Measurements from ENCODE around the gene COX5A. TPM values are rescaled to one million over a fixed set of nuclear protein-coding genes. Genes with fewer than 3 reads are reported as not detected.
"Not testable (repeated sequence)": the region's sequence is repeated elsewhere in the genome, so short reads cannot be mapped to it uniquely, and the experiment has no call there.

The COX5A gene
- total RNA-seq, 4 donors from 2014 or later, result 59.4 to 326 (median 195) TPM

GRCh38 chr15:74955017-74955416, 17.1 kb upstream of the COX5A start:
- Histone ChIP-seq H3K4me1 (peaks cover 0 to 41% (median 26%) of the 10 kb centered on the region in 4 donors), H3K9me3 (no peaks in the 10 kb centered on the region), H3K36me3 (no peaks in the 10 kb centered on the region), H3K4me3 (peak overlapping the region in 2 of 4 donors; percentile 61 to 73), H3K27me3 (no peaks in the 10 kb centered on the region), H3K27ac (no peak overlapping the region)
- no peak for DNase-seq
- TF ChIP-seq, protein P1, sequence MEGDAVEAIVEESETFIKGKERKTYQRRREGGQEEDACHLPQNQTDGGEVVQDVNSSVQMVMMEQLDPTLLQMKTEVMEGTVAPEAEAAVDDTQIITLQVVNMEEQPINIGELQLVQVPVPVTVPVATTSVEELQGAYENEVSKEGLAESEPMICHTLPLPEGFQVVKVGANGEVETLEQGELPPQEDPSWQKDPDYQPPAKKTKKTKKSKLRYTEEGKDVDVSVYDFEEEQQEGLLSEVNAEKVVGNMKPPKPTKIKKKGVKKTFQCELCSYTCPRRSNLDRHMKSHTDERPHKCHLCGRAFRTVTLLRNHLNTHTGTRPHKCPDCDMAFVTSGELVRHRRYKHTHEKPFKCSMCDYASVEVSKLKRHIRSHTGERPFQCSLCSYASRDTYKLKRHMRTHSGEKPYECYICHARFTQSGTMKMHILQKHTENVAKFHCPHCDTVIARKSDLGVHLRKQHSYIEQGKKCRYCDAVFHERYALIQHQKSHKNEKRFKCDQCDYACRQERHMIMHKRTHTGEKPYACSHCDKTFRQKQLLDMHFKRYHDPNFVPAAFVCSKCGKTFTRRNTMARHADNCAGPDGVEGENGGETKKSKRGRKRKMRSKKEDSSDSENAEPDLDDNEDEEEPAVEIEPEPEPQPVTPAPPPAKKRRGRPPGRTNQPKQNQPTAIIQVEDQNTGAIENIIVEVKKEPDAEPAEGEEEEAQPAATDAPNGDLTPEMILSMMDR (IDR thresholded peaks at IDR 0.05), result no peak
- TF ChIP-seq POLR2A (IDR thresholded peaks at IDR 0.05), result no peak

DNA sequence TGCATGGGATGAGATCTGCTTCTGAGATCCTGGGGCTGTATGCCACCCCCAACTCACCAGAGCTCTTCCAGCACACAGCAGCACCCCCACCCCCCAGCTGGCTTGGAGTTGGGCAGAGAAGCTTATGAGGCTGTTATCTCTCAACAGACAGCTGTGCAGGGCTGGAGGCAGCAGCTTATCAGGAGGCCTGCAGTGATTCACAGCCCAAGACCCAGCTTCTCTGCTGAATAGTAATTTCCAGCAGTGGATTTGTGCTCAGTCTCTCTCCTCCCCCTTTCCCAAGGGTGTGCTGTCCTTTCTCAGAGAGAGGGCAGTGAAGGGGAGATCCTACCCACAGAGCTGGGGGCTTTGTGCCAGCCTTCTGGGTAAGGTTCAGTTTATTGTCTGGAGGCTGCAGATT, 16.6 kb upstream of the COX5A start:
- Histone ChIP-seq H3K36me3 (no peaks in the 10 kb centered on the region), H3K4me3 (peak overlapping the region in 2 of 4 donors; percentile 61 to 73), H3K27ac (no peak overlapping the region), H3K4me1 (peaks cover 0 to 36% (median 26%) of the 10 kb centered on the region in 4 donors), H3K27me3 (no peaks in the 10 kb centered on the region), H3K9me3 (no peaks in the 10 kb centered on the region)
- TF ChIP-seq POLR2A (IDR thresholded peaks at IDR 0.05), result no peak
- TF ChIP-seq, protein P1 (IDR thresholded peaks at IDR 0.05), result no peak
- no peak for DNase-seq

GRCh38 chr15:74951006-74951405, 13.1 kb upstream of the COX5A start:
- H3K36me3 ChIP-seq, result no peaks in the 10 kb centered on the region
- H3K27me3 ChIP-seq, result no peaks in the 10 kb centered on the region
- DNase-seq, result no peak
- H3K4me3 ChIP-seq, result no peak overlapping the region
- no peaks in the 10 kb centered on the region for H3K9me3 ChIP-seq
- peaks cover 0 to 21% (median 6%) of the 10 kb centered on the region in 4 donors for H3K4me1 ChIP-seq
- TF ChIP-seq POLR2A (IDR thresholded peaks at IDR 0.05), result no peak
- TF ChIP-seq, protein P1 (IDR thresholded peaks at IDR 0.05), result no peak
- no peak overlapping the region for H3K27ac ChIP-seq

DNA sequence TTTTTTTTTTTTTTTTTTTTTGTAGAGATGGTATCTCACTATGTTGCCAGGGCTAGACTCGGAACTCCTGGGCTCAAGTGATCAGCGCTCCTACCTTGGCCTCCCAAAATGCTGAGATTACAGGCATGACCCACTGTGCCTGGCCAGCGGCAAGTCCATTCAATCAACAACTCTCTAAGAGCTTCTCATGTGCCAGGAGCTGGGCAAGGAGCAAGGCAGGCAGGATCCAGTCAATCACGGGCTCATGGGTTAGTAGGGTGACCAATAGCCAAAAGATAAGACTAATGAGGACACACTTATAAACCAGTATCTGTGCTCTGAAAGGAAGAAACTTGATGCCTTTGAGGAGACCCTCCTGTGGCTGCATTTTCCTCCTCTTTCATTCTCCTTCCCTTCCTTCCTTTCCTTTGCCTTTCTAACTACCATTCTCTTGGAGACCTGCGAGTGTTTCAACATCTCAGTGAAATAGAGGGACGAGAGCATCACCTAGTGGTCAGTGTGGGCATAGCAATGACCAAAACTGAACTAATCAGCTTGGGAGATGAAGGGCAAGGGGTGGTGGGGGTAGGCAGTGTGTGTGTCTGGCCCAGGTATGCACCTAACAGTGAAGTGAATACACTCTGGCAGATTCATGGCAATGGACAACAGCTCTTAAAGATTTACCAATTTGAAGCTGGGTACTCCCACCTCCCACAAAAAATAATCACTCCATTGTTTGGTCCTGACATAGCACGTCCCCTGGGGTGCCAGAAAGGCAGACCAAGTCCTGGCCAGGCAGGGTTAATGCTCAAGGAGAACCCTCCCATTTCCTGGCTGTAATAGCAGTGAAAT, 12.4 kb upstream of the COX5A start:
- no peak overlapping the region for H3K27ac ChIP-seq
- H3K4me1 ChIP-seq, result peaks cover 0 to 14% (median under 1%) of the 10 kb centered on the region in 4 donors
- TF ChIP-seq, protein P1 (IDR thresholded peaks at IDR 0.05), result peak; percentile 82 to 100 (median 99)
- TF ChIP-seq POLR2A (IDR thresholded peaks at IDR 0.05), result no peak
- no peaks in the 10 kb centered on the region for H3K36me3 ChIP-seq
- H3K27me3 ChIP-seq, result no peaks in the 10 kb centered on the region
- DNase-seq, result peak in 2 of 3 donors; percentile 78 to 94
- no peaks in the 10 kb centered on the region for H3K9me3 ChIP-seq
- no peak overlapping the region for H3K4me3 ChIP-seq

- peak overlapping the region; percentile 63 to 99 (median 78) for H3K4me3 ChIP-seq
- TF ChIP-seq POLR2A (IDR thresholded peaks at IDR 0.05), result no peak
- TF ChIP-seq, protein P1 (IDR thresholded peaks at IDR 0.05), result no peak
- no peaks in the 10 kb centered on the region for H3K9me3 ChIP-seq
- DNase-seq, result no peak
- peak overlapping the region; percentile 84 to 99 (median 97) for H3K27ac ChIP-seq
- H3K27me3 ChIP-seq, result no peaks in the 10 kb centered on the region
- H3K36me3 ChIP-seq, result no peaks in the 10 kb centered on the region
- H3K4me1 ChIP-seq, result peaks cover 0 to 48% (median 4%) of the 10 kb centered on the region in 4 donors
These were observed 642 bp downstream of the COX5A start for GRCh38 chr15:74937272-74937589.

DNA sequence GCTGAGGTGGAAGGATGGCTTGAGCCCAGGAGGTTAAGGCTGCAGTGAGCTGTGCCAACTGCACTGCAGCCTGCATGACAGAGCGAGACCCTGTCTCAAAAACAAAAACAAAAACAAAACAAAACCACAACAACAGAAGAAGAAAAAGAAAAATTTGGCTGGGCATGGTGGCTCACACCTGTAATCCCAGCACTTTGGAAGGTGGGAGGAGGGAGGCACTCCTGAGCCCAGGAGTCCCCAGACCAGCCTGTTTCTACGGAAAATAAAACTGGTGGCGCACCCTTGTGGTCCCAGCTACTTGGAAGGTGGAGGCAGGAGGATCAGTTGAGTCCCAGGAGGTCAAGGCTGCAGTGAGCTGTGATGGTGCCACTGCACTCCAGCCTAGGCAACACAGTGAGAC, 2.7 kb downstream of the COX5A start:
- Histone ChIP-seq H3K4me3 (peak overlapping the region in 1 of 4 donors; percentile 11), H3K36me3 (peaks cover 0 to 10% (median 0%) of the 10 kb centered on the region in 3 donors), H3K4me1 (peaks cover 0 to 55% (median 4%) of the 10 kb centered on the region in 4 donors)
- not testable (repeated sequence) for H3K9me3 ChIP-seq, H3K27ac ChIP-seq, H3K27me3 ChIP-seq, DNase-seq
